ENCODE results near the gene SERPINA12. TPM values are rescaled to one million over a fixed set of nuclear protein-coding genes. Genes with fewer than 3 reads are reported as not detected.

SERPINA12 gene
- total and polyA plus RNA-seq, 7 experiments from 2014 or later, result not detected

DNA sequence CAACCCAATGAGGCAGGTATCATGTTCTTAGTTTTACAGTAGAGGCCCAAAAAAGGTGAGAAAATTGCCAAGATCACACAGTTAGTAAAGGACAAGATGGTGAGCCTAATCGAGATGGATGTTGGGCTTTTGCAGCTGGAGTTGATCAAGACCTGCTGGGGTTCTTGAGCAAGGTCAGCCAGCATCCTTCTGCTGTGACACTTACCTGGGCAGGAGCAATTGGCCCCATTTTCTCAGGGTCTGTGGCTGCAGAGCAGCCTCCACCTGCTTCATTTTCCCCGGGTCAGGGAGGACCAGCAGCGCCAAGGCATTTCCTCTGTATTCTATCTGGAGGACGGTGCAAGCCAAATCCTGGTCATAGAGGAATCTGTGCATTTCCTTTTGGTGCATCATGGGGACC is 63.1 kb downstream of the SERPINA12 start:
- ATAC-seq (no peak), DNase-seq (no peak)
- no peak overlapping the region for H3K4me3 Mint-ChIP-seq
- ChIA-PET POLR2A (no interaction called here), CTCF (no interaction called here)
- Histone ChIP-seq H3K27me3 (ENCODE audit: control insufficient read depth in 2 of 2, insufficient read depth in 2 of 2, low read length in 2 of 2) (peaks cover 0 to 4% of the 10 kb centered on the region in 2 donors), H3K4me1 (ENCODE audit: control insufficient read depth in 2 of 2, insufficient read depth in 2 of 2, low read length in 2 of 2) (no peaks in the 10 kb centered on the region), H3K9me3 (ENCODE audit: control insufficient read depth in 2 of 3, low read length in 3 of 3) (no peaks in the 10 kb centered on the region), H3K36me3 (ENCODE audit: control insufficient read depth in 2 of 3, insufficient read depth in 3 of 3, low read length in 3 of 3) (no peaks in the 10 kb centered on the region), H3K4me3 (ENCODE audit: low read length) (no peak overlapping the region), H3K27ac (ENCODE audit: low read depth, low read length) (no peak overlapping the region)
- H3K36me3 Mint-ChIP-seq, result no peaks in the 10 kb centered on the region
- no peak overlapping the region for H3K27ac Mint-ChIP-seq
- H3K4me1 Mint-ChIP-seq, result no peaks in the 10 kb centered on the region
- peaks cover 0 to 9% (median 2%) of the 10 kb centered on the region in 11 donors for H3K9me3 Mint-ChIP-seq
- H3K27me3 Mint-ChIP-seq, result peaks cover 4 to 49% (median 34%) of the 10 kb centered on the region in 5 donors
- intact Hi-C loops (cut with micrococcal nuclease), result no loop called here

GRCh38 chr14:94445003-94445402 is 64.3 kb downstream of the SERPINA12 start:
- no peak overlapping the region for H3K4me3 Mint-ChIP-seq
- POLR2A ChIA-PET, result no interaction called here
- CTCF ChIA-PET, result no interaction called here
- H3K4me1 ChIP-seq (ENCODE audit: control insufficient read depth in 2 of 2, insufficient read depth in 2 of 2, low read length in 2 of 2), result no peaks in the 10 kb centered on the region
- no peak for ATAC-seq
- H3K27ac Mint-ChIP-seq, result no peak overlapping the region
- no peak overlapping the region for H3K4me3 ChIP-seq (ENCODE audit: low read length)
- H3K27me3 Mint-ChIP-seq, result peaks cover 2 to 49% (median 31%) of the 10 kb centered on the region in 5 donors
- no peak overlapping the region for H3K27ac ChIP-seq (ENCODE audit: low read depth, low read length)
- intact Hi-C loops (cut with micrococcal nuclease), result no loop called here
- no peaks in the 10 kb centered on the region for H3K36me3 Mint-ChIP-seq
- H3K9me3 ChIP-seq (ENCODE audit: control insufficient read depth in 2 of 3, low read length in 3 of 3), result no peaks in the 10 kb centered on the region
- H3K27me3 ChIP-seq (ENCODE audit: control insufficient read depth in 2 of 2, insufficient read depth in 2 of 2, low read length in 2 of 2), result peaks cover 0 to 4% of the 10 kb centered on the region in 2 donors
- no peaks in the 10 kb centered on the region for H3K4me1 Mint-ChIP-seq
- H3K36me3 ChIP-seq (ENCODE audit: control insufficient read depth in 2 of 3, insufficient read depth in 3 of 3, low read length in 3 of 3), result no peaks in the 10 kb centered on the region
- no peak for DNase-seq
- H3K9me3 Mint-ChIP-seq, result peaks cover 0 to 10% (median 4%) of the 10 kb centered on the region in 11 donors

DNA sequence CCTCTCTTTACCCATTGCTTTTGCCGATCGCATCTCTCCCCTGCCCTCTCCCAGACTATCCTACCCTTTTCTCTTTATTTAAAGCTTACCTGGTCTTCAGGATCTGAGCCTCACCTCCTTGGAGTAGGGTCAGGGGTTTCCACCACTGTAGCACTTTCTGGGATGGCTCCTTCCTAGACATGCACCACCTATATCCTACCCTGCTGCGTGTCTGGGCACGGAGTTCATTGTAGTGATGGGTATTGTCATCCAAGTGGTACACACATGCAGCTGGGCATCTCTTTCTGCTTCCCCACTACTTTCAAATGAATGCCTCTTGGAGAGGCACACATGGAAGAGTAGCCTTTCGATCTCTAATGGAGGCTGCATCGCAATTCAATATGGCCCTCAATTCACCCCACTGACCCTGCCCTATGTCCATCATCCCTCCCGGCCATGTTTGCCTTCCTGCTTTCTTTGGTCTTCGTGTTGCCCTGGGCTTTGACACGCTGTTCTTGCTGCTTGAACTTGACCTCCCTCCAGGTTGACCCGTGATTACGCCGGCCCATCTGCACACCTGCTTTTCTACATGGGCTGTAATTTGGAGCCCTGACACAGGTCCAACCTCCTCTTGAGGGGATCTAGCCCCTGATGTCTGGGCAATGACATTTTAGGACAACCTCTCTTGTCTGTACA is 67.6 kb downstream of the SERPINA12 start:
- Mint-ChIP-seq H3K4me1 (no peaks in the 10 kb centered on the region), H3K27ac (no peak overlapping the region), H3K9me3 (peaks cover 0 to 10% (median 4%) of the 10 kb centered on the region in 11 donors), H3K27me3 (peaks cover 2 to 53% (median 26%) of the 10 kb centered on the region in 5 donors), H3K4me3 (no peak overlapping the region), H3K36me3 (no peaks in the 10 kb centered on the region)
- intact Hi-C loops (cut with micrococcal nuclease), result no loop called here
- DNase-seq (no peak), ATAC-seq (no peak)
- no peaks in the 10 kb centered on the region for H3K36me3 ChIP-seq (ENCODE audit: control insufficient read depth in 2 of 3, insufficient read depth in 3 of 3, low read length in 3 of 3)
- ChIA-PET POLR2A (no interaction called here), CTCF (no interaction called here)
- H3K27ac ChIP-seq (ENCODE audit: low read depth, low read length), result no peak overlapping the region
- H3K9me3 ChIP-seq (ENCODE audit: control insufficient read depth in 2 of 3, low read length in 3 of 3), result no peaks in the 10 kb centered on the region
- H3K27me3 ChIP-seq (ENCODE audit: control insufficient read depth in 2 of 2, insufficient read depth in 2 of 2, low read length in 2 of 2), result no peaks in the 10 kb centered on the region
- no peak overlapping the region for H3K4me3 ChIP-seq (ENCODE audit: low read length)
- H3K4me1 ChIP-seq (ENCODE audit: control insufficient read depth in 2 of 2, insufficient read depth in 2 of 2, low read length in 2 of 2), result no peaks in the 10 kb centered on the region

- Histone ChIP-seq H3K9me3 (ENCODE audit: control insufficient read depth in 2 of 3, low read length in 3 of 3) (no peaks in the 10 kb centered on the region), H3K36me3 (ENCODE audit: control insufficient read depth in 2 of 3, insufficient read depth in 3 of 3, low read length in 3 of 3) (no peaks in the 10 kb centered on the region), H3K27ac (ENCODE audit: low read depth, low read length) (no peak overlapping the region), H3K4me1 (ENCODE audit: control insufficient read depth in 2 of 2, insufficient read depth in 2 of 2, low read length in 2 of 2) (no peaks in the 10 kb centered on the region), H3K27me3 (ENCODE audit: control insufficient read depth in 2 of 2, insufficient read depth in 2 of 2, low read length in 2 of 2) (no peaks in the 10 kb centered on the region), H3K4me3 (ENCODE audit: low read length) (no peak overlapping the region)
- H3K4me3 Mint-ChIP-seq, result no peak overlapping the region
- H3K27ac Mint-ChIP-seq, result no peak overlapping the region
- ATAC-seq, result no peak
- ChIA-PET POLR2A (no interaction called here), CTCF (no interaction called here)
- intact Hi-C loops (cut with micrococcal nuclease), result no loop called here
- peaks cover 2 to 58% (median 30%) of the 10 kb centered on the region in 5 donors for H3K27me3 Mint-ChIP-seq
- no peaks in the 10 kb centered on the region for H3K4me1 Mint-ChIP-seq
- H3K36me3 Mint-ChIP-seq, result no peaks in the 10 kb centered on the region
- peaks cover 0 to 10% (median 4%) of the 10 kb centered on the region in 11 donors for H3K9me3 Mint-ChIP-seq
- DNase-seq, result no peak
Observed at GRCh38 chr14:94441130-94441529, 68.1 kb downstream of the SERPINA12 start.

DNA sequence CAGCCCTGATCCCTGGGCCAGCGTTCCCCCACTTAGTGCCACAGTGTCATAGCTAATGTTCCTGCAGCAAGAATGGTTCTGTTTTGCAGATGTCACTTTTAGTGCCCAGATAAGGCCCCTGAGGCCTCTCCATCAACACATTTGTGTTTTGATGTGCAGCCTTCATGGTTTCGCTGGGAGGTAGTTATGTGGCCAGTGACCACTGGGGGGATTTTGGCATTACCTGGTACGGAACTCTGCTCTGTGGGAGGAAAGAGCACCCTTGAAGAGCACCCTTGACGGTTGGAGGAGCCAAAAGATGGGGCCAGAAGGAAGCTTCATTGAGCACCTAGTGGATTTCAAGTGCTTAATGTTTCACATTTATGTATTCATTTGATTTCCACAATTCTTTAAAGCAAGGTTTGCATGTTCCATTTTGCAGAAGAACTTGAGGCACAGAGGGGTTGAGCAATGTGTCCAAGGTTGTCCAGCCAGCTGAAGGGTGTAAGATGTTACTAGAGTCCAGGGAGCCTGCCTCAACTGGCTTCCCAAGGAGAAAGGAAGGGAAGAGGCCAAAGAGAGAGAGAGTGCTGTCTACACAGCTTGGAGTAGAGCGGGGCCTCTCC is 69.7 kb downstream of the SERPINA12 start:
- Mint-ChIP-seq H3K27me3 (peaks cover 6 to 64% (median 41%) of the 10 kb centered on the region in 5 donors), H3K4me3 (no peak overlapping the region), H3K36me3 (no peaks in the 10 kb centered on the region), H3K9me3 (peaks cover 0 to 17% (median 8%) of the 10 kb centered on the region in 11 donors), H3K4me1 (no peaks in the 10 kb centered on the region), H3K27ac (no peak overlapping the region)
- POLR2A ChIA-PET, result no interaction called here
- intact Hi-C loops (cut with micrococcal nuclease), result no loop called here
- Histone ChIP-seq H3K4me3 (ENCODE audit: low read length) (no peak overlapping the region), H3K4me1 (ENCODE audit: control insufficient read depth in 2 of 2, insufficient read depth in 2 of 2, low read length in 2 of 2) (no peaks in the 10 kb centered on the region), H3K36me3 (ENCODE audit: control insufficient read depth in 2 of 3, insufficient read depth in 3 of 3, low read length in 3 of 3) (no peaks in the 10 kb centered on the region), H3K27ac (ENCODE audit: low read depth, low read length) (no peak overlapping the region), H3K9me3 (ENCODE audit: control insufficient read depth in 2 of 3, low read length in 3 of 3) (no peaks in the 10 kb centered on the region), H3K27me3 (ENCODE audit: control insufficient read depth in 2 of 2, insufficient read depth in 2 of 2, low read length in 2 of 2) (no peaks in the 10 kb centered on the region)
- ATAC-seq (no peak), DNase-seq (no peak)
- CTCF ChIA-PET, result no interaction called here

Other genes starting within 250 kb of the SERPINA12 start
- gene SERPINA10, start 216.2 kb downstream of the SERPINA12 start, total RNA-seq, result not detected
- not detected for gene SERPINA10, start 216.2 kb downstream of the SERPINA12 start, polyA plus RNA-seq
- not detected for gene SERPINA6, start 186.1 kb downstream of the SERPINA12 start, total RNA-seq
- gene SERPINA6, start 186.1 kb downstream of the SERPINA12 start, polyA plus RNA-seq, result not detected
- gene SERPINA2, start 142.8 kb downstream of the SERPINA12 start, total RNA-seq, result not detected
- gene SERPINA2, start 142.8 kb downstream of the SERPINA12 start, polyA plus RNA-seq, result not detected
- gene SERPINA1, start 120.9 kb downstream of the SERPINA12 start, total RNA-seq, result 100 to 1,000 TPM in 1 of 5 experiments, 10 to 100 TPM in 1, under 1 TPM in 3; 0.44 to 300 (median 0.68) TPM
- gene SERPINA1, start 120.9 kb downstream of the SERPINA12 start, polyA plus RNA-seq, result under 1 TPM; 0.59 to 0.80 TPM
- gene SERPINA11, start 56.7 kb downstream of the SERPINA12 start, total RNA-seq, result not detected
- not detected for gene SERPINA11, start 56.7 kb downstream of the SERPINA12 start, polyA plus RNA-seq
- not detected for gene SERPINA9, start 33.3 kb downstream of the SERPINA12 start, total RNA-seq
- not detected for gene SERPINA9, start 33.3 kb downstream of the SERPINA12 start, polyA plus RNA-seq
- gene SERPINA4, start 52.0 kb upstream of the SERPINA12 start, total RNA-seq, result not detected
- not detected for gene SERPINA4, start 52.0 kb upstream of the SERPINA12 start, polyA plus RNA-seq
- not detected for gene SERPINA5, start 72.0 kb upstream of the SERPINA12 start, total RNA-seq
- gene SERPINA5, start 72.0 kb upstream of the SERPINA12 start, polyA plus RNA-seq, result not detected
- gene SERPINA3, start 102.9 kb upstream of the SERPINA12 start, total RNA-seq, result not detected
- gene SERPINA3, start 102.9 kb upstream of the SERPINA12 start, polyA plus RNA-seq, result not detected